Forelimb muscle (tissue), 1 donor: ENCODE results near the gene KCNH5. TPM values are rescaled to one million over a fixed set of nuclear protein-coding genes. Genes with fewer than 3 reads are reported as not detected.

Source experiments
- DNase-seq: peaks from one replicate; pipeline ENCODE4 v3.0.0-alpha.2; 2013; ENCODE audit warnings: low read depth
- polyA plus RNA-seq: library from polyadenylated mRNA; unstranded; fragments of 120-200 nt; gene quantifications from one replicate; pipeline ENCODE4 v1.2.1, GENCODE V29; 2013; ENCODE audit not compliant: insufficient read length

KCNH5 gene
- polyA plus RNA-seq, 1 donor, result 0.05 TPM

DNA sequence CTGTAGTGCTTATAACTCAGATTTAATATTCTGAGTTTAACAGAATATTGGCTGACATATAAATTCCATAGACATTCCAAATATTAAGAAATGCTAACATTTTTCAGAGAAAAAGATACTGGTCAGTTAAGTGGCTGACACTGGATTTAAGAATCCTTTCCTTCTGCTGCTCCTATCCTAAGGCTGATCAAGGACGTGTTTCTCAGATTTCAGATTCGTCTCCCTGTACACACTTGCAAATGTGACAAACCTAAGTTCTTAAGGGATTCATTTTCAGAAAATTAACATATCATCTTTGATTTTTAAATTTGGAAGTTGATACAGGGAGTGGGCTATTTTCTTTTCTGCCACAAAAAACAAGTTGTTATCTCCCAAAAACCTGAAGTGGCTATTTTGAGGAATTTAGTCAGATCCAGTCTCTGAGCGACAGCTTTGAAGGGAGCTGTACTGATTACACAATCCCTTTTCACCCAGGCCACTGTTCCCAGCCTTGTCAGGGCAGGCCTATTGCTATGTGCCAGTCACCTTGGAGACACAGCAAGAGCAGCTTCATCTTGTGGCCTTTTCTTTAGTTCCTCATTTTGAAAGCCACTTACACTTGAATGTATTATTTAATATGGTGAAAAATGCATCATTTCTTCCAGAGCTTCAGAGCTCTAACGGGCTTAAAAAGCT is 370.6 kb downstream of the KCNH5 start:
- DNase-seq, result no peak

DNA sequence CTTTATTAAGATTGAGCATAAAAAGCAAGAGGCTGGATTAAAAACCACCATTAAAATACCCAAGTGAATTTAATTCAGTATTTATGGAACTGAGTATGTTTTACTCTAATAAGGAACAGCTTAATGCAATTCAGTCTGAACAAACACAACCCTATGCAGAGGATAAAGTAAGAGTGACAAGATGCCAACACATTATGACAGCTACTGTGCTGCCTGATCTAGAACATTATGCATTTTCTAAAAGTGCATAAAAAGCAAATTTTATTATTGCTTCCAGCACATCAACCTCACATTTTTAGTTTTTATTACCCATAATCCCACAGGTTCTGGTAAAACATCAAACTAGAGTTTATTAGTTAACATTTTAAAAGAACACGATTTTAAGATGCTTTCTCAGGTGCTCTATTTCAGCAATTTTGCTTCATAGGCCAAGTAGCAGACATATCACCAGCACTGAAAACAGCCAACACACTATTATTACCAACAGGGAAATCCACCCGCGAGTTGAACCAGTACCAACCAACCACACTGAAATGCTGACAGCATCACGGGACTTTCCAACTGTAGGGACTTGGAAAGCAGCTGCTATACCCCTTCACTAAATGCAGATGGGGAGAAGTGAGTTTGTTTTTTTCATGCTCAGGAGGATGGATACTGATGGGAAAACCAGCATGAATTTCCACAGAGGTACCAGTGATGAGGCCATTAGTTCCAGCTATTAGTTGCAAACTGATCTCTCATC is 372.1 kb downstream of the KCNH5 start:
- DNase-seq, result no peak

DNA sequence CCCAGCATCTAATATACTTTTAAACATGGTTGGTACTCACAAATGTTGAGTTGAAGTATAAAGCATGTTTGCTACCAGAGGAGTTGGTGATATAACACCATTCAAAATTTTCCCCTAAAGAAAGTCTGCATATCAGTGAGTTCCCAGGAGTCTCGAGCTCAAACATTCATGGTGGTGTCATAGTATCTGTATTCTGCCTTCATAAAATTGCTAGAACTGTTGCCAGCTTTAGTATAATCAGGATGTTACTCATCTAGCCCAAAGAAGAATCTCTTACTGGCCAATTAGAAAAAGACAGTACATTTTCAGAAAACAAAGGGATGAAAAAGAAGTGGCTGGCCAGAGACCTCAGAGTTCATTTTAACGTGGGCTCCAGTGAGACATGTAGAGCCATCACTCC is 374.7 kb downstream of the KCNH5 start:
- DNase-seq, result no peak

DNA sequence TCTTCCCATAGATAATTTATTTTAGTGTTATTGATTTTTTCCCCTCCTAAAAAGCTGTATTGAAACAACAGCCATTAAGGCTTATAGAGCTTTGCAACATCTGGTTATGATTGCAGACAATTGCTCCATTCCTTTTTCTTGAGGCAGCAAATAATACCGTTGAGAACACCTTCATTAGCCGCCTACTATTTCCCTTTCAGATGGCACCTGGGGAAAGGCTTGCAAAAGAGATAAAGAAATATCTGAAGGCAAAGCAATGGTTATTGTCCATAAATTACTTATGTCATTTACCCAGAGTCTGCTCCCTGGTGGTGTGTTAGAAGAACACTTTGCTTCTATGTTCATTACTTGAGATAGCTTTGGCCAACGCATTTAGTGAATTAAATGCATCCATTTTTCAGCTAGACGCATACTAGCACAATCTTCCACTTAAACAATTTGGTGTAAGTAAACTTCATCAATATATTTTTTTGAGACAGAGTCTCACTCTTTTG is 377.8 kb downstream of the KCNH5 start:
- DNase-seq, result no peak

DNA sequence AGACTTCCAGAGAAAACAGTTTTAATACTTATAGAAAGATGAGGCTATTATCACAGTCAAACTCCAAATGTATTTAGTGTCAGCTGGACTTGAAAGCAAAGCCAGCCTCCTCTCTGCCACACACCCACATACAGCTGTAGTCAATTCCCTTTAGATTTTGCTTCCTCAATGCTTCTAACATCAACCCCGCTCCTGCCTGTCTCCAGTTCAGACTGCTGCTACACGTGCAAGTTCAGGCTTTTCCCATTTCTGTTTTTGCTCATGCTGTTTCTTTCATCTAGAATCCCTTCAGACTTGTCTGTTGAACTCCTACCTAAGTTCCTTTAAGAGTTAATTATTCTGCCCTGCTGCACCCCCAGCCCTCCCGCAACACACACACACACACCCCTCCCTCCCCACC is 380.0 kb downstream of the KCNH5 start:
- no peak for DNase-seq

DNA sequence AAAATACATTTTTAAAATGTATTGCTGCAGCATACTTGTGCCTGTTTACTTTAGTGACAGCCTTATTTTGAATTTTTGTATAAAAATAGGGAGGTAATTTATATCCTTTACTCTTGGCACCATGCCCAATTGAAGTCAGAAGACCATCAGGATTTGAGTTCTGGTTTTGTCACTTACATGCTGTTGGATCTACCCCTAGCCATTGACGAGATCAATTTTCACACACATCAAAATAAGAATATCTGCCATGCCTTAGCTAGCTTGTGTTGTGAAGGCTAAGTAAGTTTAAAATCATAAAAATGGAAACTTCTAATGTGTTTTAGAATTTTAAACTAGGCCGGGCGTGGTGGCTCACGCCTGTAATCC is 381.8 kb downstream of the KCNH5 start:
- DNase-seq, result no peak

DNA sequence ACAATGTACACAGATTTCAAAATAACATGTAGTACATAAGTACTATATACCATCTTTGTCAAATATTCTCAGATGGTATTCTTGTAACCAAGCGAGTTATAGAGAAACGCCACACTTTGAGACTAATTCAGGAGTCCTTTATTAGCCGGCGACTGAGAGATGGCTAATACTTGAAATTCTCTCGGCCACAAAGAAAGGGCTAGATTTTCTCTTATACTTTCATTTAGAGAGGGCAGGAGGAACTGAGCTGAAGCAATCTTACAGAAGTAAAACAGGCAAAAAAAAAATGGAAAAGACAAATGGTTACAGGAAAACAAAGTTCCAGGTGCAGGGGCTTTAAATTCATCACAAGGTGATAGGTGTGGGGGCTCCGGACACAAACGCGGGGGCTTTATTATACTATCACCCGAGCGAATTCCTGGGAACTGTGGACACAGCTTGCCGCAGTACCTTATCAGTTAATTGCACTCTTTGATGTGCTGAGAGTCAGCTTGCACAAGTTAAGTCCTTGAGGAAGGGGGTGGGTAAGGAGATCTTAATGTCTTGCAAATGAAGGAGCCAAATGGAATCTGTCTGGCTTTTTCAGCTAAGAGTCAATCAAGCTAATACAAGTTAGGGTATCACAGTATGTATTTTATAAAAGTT is 382.3 kb downstream of the KCNH5 start:
- no peak for DNase-seq

DNA sequence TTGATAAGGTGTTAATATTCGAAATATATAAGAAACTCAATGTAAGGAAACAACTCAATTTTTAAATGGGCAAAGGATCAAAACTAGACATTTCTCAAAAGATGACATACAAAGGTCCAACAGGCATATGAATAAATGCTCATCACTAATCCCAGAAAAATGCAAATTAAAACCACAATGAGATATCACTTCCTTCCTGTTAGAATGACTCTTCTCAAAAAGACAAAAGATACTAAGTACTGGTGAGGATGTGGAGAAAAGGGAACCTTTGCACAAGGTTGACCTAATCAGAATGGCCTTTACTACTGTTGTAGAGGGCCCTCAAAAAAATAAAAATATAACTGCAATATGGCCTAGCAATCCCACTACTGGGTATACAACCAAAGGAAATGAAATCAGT is 383.4 kb downstream of the KCNH5 start:
- DNase-seq, result no peak

DNA sequence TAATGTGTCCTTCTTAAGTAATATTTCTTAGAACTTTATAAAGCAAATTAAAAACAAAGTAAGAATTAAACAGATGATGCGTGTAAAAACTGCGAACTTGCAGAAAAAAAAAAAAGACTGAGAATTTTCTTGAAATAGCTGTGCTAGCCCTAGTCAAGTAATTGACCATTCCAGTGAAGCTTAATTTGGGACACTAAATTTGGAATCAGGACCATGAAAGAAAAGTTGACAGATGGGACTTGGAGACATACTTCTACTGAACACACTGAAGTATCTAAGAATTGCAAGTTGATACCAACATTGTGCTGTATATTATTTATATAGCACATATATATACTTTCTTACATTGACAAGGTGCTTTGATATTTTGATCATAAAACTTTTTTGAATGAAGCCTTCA is 386.6 kb downstream of the KCNH5 start:
- no peak for DNase-seq

DNA sequence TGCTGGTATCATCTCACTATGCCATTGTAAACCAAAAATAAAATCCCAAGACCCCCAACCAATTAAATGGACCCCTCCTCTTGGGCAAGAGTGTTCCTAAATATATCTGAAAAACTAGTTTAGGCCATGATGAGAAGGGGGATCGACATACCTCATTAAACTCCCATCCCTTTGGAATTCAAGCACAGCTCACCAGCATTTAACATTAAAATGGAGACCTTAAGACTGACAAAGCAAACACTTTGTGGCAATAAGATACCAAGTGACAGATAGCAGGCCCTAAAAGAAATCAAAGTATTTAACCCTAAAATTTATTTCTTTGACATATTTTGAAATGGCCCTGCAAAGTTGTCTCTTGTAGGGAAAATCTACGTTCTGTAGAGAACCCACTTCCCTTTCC is 387.9 kb downstream of the KCNH5 start:
- DNase-seq, result no peak

DNA sequence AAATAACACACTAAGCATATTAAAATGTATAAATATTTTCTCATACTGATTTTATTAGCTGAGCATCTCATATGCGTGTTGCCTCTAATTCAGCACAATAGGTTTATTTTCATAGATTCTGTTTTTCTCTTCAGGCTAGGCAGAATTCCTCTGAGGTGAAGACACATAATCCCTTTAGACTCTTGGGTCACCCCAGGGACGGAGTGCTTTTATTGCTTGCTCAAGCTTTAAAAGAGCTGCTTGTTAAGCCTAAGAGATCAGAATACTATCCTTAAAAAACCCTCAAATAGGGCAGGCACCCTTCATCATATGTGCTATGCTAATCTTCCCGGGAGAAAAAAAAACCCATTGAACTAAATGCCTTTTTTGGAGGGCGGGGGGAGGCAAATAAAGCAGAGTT is 390.1 kb downstream of the KCNH5 start:
- DNase-seq, result no peak

DNA sequence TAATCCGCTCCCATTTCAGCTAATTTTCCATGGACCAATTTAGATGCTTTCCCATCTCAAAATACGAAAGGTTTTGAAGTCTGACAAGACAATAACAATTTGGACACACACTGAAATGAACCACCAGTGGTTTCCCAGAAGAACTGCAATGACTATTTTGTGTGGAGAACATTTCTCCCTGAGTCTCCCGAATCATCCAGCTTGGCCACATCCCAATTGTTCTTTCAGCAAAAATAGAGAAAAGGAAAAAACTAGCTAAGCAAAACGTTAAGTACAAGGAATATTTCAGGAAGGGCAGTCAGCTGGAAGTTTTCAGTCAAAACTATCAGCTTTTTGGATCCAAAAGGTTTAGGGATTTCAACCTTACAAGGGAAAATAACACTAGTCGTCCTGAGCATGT is 390.6 kb downstream of the KCNH5 start:
- DNase-seq, result peak; percentile 22

Other genes starting within 250 kb of the KCNH5 start
- gene RHOJ, start 159.0 kb upstream of the KCNH5 start, polyA plus RNA-seq, result 25.9 TPM